Measurements from ENCODE around the gene XYLB.
"Not testable (repeated sequence)": the region's sequence is repeated elsewhere in the genome, so short reads cannot be mapped to it uniquely, and the experiment has no call there.

XYLB gene
- total RNA-seq, result 0.52 to 1.5 (median 0.87) reads per million in 3 donors

- peak; percentile 34 to 61 (median 48) for DNase-seq
- no peaks in the 10 kb centered on the region for H3K9me3 ChIP-seq (ENCODE audit: control insufficient read depth, low read length)
- H3K4me1 ChIP-seq (ENCODE audit: control insufficient read depth, insufficient read depth, low read length, poor library complexity, severe bottlenecking), result no peaks in the 10 kb centered on the region
- H3K27ac ChIP-seq (ENCODE audit: insufficient read depth, low read length, poor library complexity, severe bottlenecking), result no peak within 1 kb of the TSS
- no peaks in the 10 kb centered on the region for H3K36me3 ChIP-seq (ENCODE audit: control insufficient read depth, insufficient read depth, low read length)
- H3K4me3 ChIP-seq (ENCODE audit: insufficient read depth, low read depth, low read length, poor library complexity, severe bottlenecking), result peak within 1 kb of the TSS; percentile 78
- H3K27me3 ChIP-seq (replicated peaks; ENCODE audit: control insufficient read depth, insufficient read depth, low read length, poor library complexity, severe bottlenecking), result no peaks in the 10 kb centered on the region
Measured at GRCh38 chr3:38346587-38347410, at the start of gene XYLB. Gene XYLB, plus strand, starts transcription at chr3:38346785. Its CDS starts 84 bp downstream, at chr3:38346869.

GRCh38 chr3:38297053-38297452, 49.5 kb upstream of the XYLB start:
- H3K9me3 ChIP-seq (ENCODE audit: control insufficient read depth, low read length); H3K36me3 ChIP-seq (ENCODE audit: control insufficient read depth, insufficient read depth, low read length); H3K27ac ChIP-seq (ENCODE audit: insufficient read depth, low read length, poor library complexity, severe bottlenecking); H3K4me1 ChIP-seq (ENCODE audit: control insufficient read depth, insufficient read depth, low read length, poor library complexity, severe bottlenecking); H3K4me3 ChIP-seq (ENCODE audit: insufficient read depth, low read depth, low read length, poor library complexity, severe bottlenecking); H3K27me3 ChIP-seq (replicated peaks; ENCODE audit: control insufficient read depth, insufficient read depth, low read length, poor library complexity, severe bottlenecking); DNase-seq: not testable (repeated sequence)

- Histone ChIP-seq H3K9me3 (ENCODE audit: control insufficient read depth, low read length) (no peaks in the 10 kb centered on the region), H3K4me3 (ENCODE audit: insufficient read depth, low read depth, low read length, poor library complexity, severe bottlenecking) (no peak overlapping the region), H3K4me1 (ENCODE audit: control insufficient read depth, insufficient read depth, low read length, poor library complexity, severe bottlenecking) (no peaks in the 10 kb centered on the region), H3K27ac (ENCODE audit: insufficient read depth, low read length, poor library complexity, severe bottlenecking) (no peak overlapping the region), H3K36me3 (ENCODE audit: control insufficient read depth, insufficient read depth, low read length) (no peaks in the 10 kb centered on the region), H3K27me3 (replicated peaks; ENCODE audit: control insufficient read depth, insufficient read depth, low read length, poor library complexity, severe bottlenecking) (no peaks in the 10 kb centered on the region)
- no peak for DNase-seq
Measured at GRCh38 chr3:38297537-38297936, 49.0 kb upstream of the XYLB start.

GRCh38 chr3:38297947-38298711, 48.5 kb upstream of the XYLB start:
- Histone ChIP-seq H3K27ac (ENCODE audit: insufficient read depth, low read length, poor library complexity, severe bottlenecking) (no peak overlapping the region), H3K36me3 (ENCODE audit: control insufficient read depth, insufficient read depth, low read length) (no peaks in the 10 kb centered on the region), H3K4me1 (ENCODE audit: control insufficient read depth, insufficient read depth, low read length, poor library complexity, severe bottlenecking) (no peaks in the 10 kb centered on the region), H3K4me3 (ENCODE audit: insufficient read depth, low read depth, low read length, poor library complexity, severe bottlenecking) (no peak overlapping the region), H3K27me3 (replicated peaks; ENCODE audit: control insufficient read depth, insufficient read depth, low read length, poor library complexity, severe bottlenecking) (no peaks in the 10 kb centered on the region), H3K9me3 (ENCODE audit: control insufficient read depth, low read length) (no peaks in the 10 kb centered on the region)
- DNase-seq, result no peak

- Histone ChIP-seq H3K9me3 (ENCODE audit: control insufficient read depth, low read length) (no peaks in the 10 kb centered on the region), H3K4me3 (ENCODE audit: insufficient read depth, low read depth, low read length, poor library complexity, severe bottlenecking) (no peak overlapping the region), H3K27me3 (replicated peaks; ENCODE audit: control insufficient read depth, insufficient read depth, low read length, poor library complexity, severe bottlenecking) (no peaks in the 10 kb centered on the region), H3K36me3 (ENCODE audit: control insufficient read depth, insufficient read depth, low read length) (no peaks in the 10 kb centered on the region), H3K4me1 (ENCODE audit: control insufficient read depth, insufficient read depth, low read length, poor library complexity, severe bottlenecking) (no peaks in the 10 kb centered on the region), H3K27ac (ENCODE audit: insufficient read depth, low read length, poor library complexity, severe bottlenecking) (no peak overlapping the region)
- DNase-seq, result no peak
Measured at GRCh38 chr3:38306941-38307340, 39.6 kb upstream of the XYLB start.

- Histone ChIP-seq H3K4me3 (ENCODE audit: insufficient read depth, low read depth, low read length, poor library complexity, severe bottlenecking) (no peak overlapping the region), H3K27me3 (replicated peaks; ENCODE audit: control insufficient read depth, insufficient read depth, low read length, poor library complexity, severe bottlenecking) (no peaks in the 10 kb centered on the region), H3K9me3 (ENCODE audit: control insufficient read depth, low read length) (no peaks in the 10 kb centered on the region), H3K36me3 (ENCODE audit: control insufficient read depth, insufficient read depth, low read length) (no peaks in the 10 kb centered on the region), H3K4me1 (ENCODE audit: control insufficient read depth, insufficient read depth, low read length, poor library complexity, severe bottlenecking) (no peaks in the 10 kb centered on the region), H3K27ac (ENCODE audit: insufficient read depth, low read length, poor library complexity, severe bottlenecking) (no peak overlapping the region)
- DNase-seq, result no peak
Measured at GRCh38 chr3:38307599-38307998, 39.0 kb upstream of the XYLB start.

GRCh38 chr3:38308456-38308855, 38.1 kb upstream of the XYLB start:
- Histone ChIP-seq H3K9me3 (ENCODE audit: control insufficient read depth, low read length) (no peaks in the 10 kb centered on the region), H3K36me3 (ENCODE audit: control insufficient read depth, insufficient read depth, low read length) (no peaks in the 10 kb centered on the region), H3K27me3 (replicated peaks; ENCODE audit: control insufficient read depth, insufficient read depth, low read length, poor library complexity, severe bottlenecking) (no peaks in the 10 kb centered on the region), H3K4me1 (ENCODE audit: control insufficient read depth, insufficient read depth, low read length, poor library complexity, severe bottlenecking) (no peaks in the 10 kb centered on the region), H3K27ac (ENCODE audit: insufficient read depth, low read length, poor library complexity, severe bottlenecking) (no peak overlapping the region), H3K4me3 (ENCODE audit: insufficient read depth, low read depth, low read length, poor library complexity, severe bottlenecking) (no peak overlapping the region)
- DNase-seq, result no peak

- Histone ChIP-seq H3K36me3 (ENCODE audit: control insufficient read depth, insufficient read depth, low read length) (no peaks in the 10 kb centered on the region), H3K4me1 (ENCODE audit: control insufficient read depth, insufficient read depth, low read length, poor library complexity, severe bottlenecking) (no peaks in the 10 kb centered on the region), H3K27me3 (replicated peaks; ENCODE audit: control insufficient read depth, insufficient read depth, low read length, poor library complexity, severe bottlenecking) (no peaks in the 10 kb centered on the region), H3K27ac (ENCODE audit: insufficient read depth, low read length, poor library complexity, severe bottlenecking) (no peak overlapping the region), H3K4me3 (ENCODE audit: insufficient read depth, low read depth, low read length, poor library complexity, severe bottlenecking) (no peak overlapping the region), H3K9me3 (ENCODE audit: control insufficient read depth, low read length) (no peaks in the 10 kb centered on the region)
- no peak for DNase-seq
Measured at GRCh38 chr3:38311476-38311875, 35.1 kb upstream of the XYLB start.

- Histone ChIP-seq H3K27me3 (replicated peaks; ENCODE audit: control insufficient read depth, insufficient read depth, low read length, poor library complexity, severe bottlenecking) (no peaks in the 10 kb centered on the region), H3K4me1 (ENCODE audit: control insufficient read depth, insufficient read depth, low read length, poor library complexity, severe bottlenecking) (no peaks in the 10 kb centered on the region), H3K4me3 (ENCODE audit: insufficient read depth, low read depth, low read length, poor library complexity, severe bottlenecking) (no peak overlapping the region), H3K36me3 (ENCODE audit: control insufficient read depth, insufficient read depth, low read length) (no peaks in the 10 kb centered on the region), H3K27ac (ENCODE audit: insufficient read depth, low read length, poor library complexity, severe bottlenecking) (no peak overlapping the region), H3K9me3 (ENCODE audit: control insufficient read depth, low read length) (no peaks in the 10 kb centered on the region)
- no peak for DNase-seq
Measured at GRCh38 chr3:38311941-38312340, 34.6 kb upstream of the XYLB start.

- DNase-seq, result no peak
- H3K27me3 ChIP-seq (replicated peaks; ENCODE audit: control insufficient read depth, insufficient read depth, low read length, poor library complexity, severe bottlenecking), result no peaks in the 10 kb centered on the region
- no peaks in the 10 kb centered on the region for H3K36me3 ChIP-seq (ENCODE audit: control insufficient read depth, insufficient read depth, low read length)
- H3K27ac ChIP-seq (ENCODE audit: insufficient read depth, low read length, poor library complexity, severe bottlenecking), result no peak overlapping the region
- no peaks in the 10 kb centered on the region for H3K9me3 ChIP-seq (ENCODE audit: control insufficient read depth, low read length)
- no peaks in the 10 kb centered on the region for H3K4me1 ChIP-seq (ENCODE audit: control insufficient read depth, insufficient read depth, low read length, poor library complexity, severe bottlenecking)
- no peak overlapping the region for H3K4me3 ChIP-seq (ENCODE audit: insufficient read depth, low read depth, low read length, poor library complexity, severe bottlenecking)
Measured at GRCh38 chr3:38312356-38312755, 34.2 kb upstream of the XYLB start.
